ENCODE measurements around the gene RELA.

- no peak for TF ChIP-seq RFX5 (IDR thresholded peaks at IDR 0.05)
- no peak for TF ChIP-seq CTCF (IDR thresholded peaks at IDR 0.05)
- no peak for TF ChIP-seq REST (IDR thresholded peaks at IDR 0.05)
- no peak for TF ChIP-seq SMC3 (IDR thresholded peaks at IDR 0.05)
- TF ChIP-seq JUNB (IDR thresholded peaks at IDR 0.05) = no peak
- no peak for TF ChIP-seq EP300 (IDR thresholded peaks at IDR 0.05)
- TF ChIP-seq HDAC2 (IDR thresholded peaks at IDR 0.05) = no peak
- TF ChIP-seq ZFP36 (IDR thresholded peaks at IDR 0.05; ENCODE audit: borderline replicate concordance, partially characterized antibody) = no peak
- no peak for TF ChIP-seq ESRRA (IDR thresholded peaks at IDR 0.05; ENCODE audit: borderline replicate concordance, low read length)
- TF ChIP-seq RCOR1 (IDR thresholded peaks at IDR 0.05; ENCODE audit: low read depth, low read length) = no peak
- TF ChIP-seq POLR2A (IDR thresholded peaks at IDR 0.05; ENCODE audit: low read length) = no peak
- no peak for TF ChIP-seq RAD21 (conservative IDR thresholded peaks at IDR 0.05 in 1 of 2, IDR thresholded peaks at IDR 0.05 in 1 of 2)
Observed at GRCh38 chr11:65627202-65627601, 35.5 kb downstream of the RELA start.
